Natural killer cell (primary cell): ENCODE results near the gene RFPL4A. TPM values are rescaled to one million over a fixed set of nuclear protein-coding genes. Genes with fewer than 3 reads are reported as not detected.

ENCODE experiments used
- ATAC-seq, 3 donors: fragments of 150-1000 bp in 2 of 3; fragments of 200-7000 bp in 1 of 3; cut with Tn5 transposase; 1 replicate in 1 of 3; 2 replicates in 2 of 3; pipeline ENCODE4 v1.10.0; 2021; ENCODE audit warnings: mild to moderate bottlenecking in 2 of 3, moderate library complexity in 2 of 3
- DNase-seq, 2 donors: peaks; one replicate each; pipeline versions ENCODE4 v3.0.0 to v3.0.0-alpha.2; 2013 to 2021; ENCODE audit warnings: mixed read lengths in 1 of 2
- H3K27ac ChIP-seq: one replicate; pipeline ENCODE4 v1.5.1; 2013; ENCODE audit warnings: mild to moderate bottlenecking, low read length
- H3K27me3 ChIP-seq: one replicate; pipeline ENCODE4 v1.6.1; 2013; ENCODE audit warnings: low read length; ENCODE audit not compliant: control insufficient read depth, insufficient read depth
- H3K36me3 ChIP-seq: one replicate; pipeline ENCODE4 v1.6.1; 2013; ENCODE audit warnings: low read length; ENCODE audit not compliant: control insufficient read depth, insufficient read depth
- H3K4me1 ChIP-seq: one replicate; pipeline ENCODE4 v1.6.1; 2013; ENCODE audit warnings: low read length; ENCODE audit not compliant: control insufficient read depth, insufficient read depth
- H3K4me3 ChIP-seq: one replicate; pipeline ENCODE4 v1.5.1; 2013; ENCODE audit warnings: low read length
- H3K9me3 ChIP-seq: one replicate; pipeline ENCODE4 v1.6.1; 2013; ENCODE audit warnings: low read length; ENCODE audit not compliant: control insufficient read depth, insufficient read depth
- H3K27ac Mint-ChIP-seq, 2 donors: one replicate each; pipeline ENCODE4 v1.8.0; 2022; ENCODE audit warnings: mild to moderate bottlenecking in 2 of 2, mixed read lengths in 2 of 2, moderate library complexity in 1 of 2
- H3K27me3 Mint-ChIP-seq, 2 donors: one replicate each; pipeline ENCODE4 v1.8.0; 2022; ENCODE audit warnings: low read depth in 2 of 2, mixed read lengths in 2 of 2
- H3K36me3 Mint-ChIP-seq: one replicate; pipeline ENCODE4 v1.8.0; 2022; ENCODE audit warnings: mixed read lengths
- H3K4me1 Mint-ChIP-seq, 2 donors: one replicate each; pipeline ENCODE4 v1.8.0; 2022; ENCODE audit warnings: mixed read lengths in 2 of 2
- H3K4me3 Mint-ChIP-seq: one replicate; pipeline ENCODE4 v1.8.0; 2022; ENCODE audit warnings: mild to moderate bottlenecking, moderate library complexity, mixed read lengths
- H3K9me3 Mint-ChIP-seq, 2 donors: one replicate each; pipeline ENCODE4 v1.8.0; 2022; ENCODE audit warnings: mixed read lengths in 2 of 2
- CTCF ChIP-seq: fragments of 200-600 bp; IDR thresholded peaks from one replicate; pipeline ENCODE4 v1.8.0; 2022; ENCODE audit warnings: antibody characterized with exemption
- WGBS: methylation state at CpG from one replicate; pipeline ENCODE4 v1.1.7; 2013; ENCODE audit warnings: missing lambda C conversion rate; ENCODE audit not compliant: insufficient coverage; 5-methylcytosine and 5-hydroxymethylcytosine counted together
- intact Hi-C: fragments of 100-400 bp; cut with micrococcal nuclease; formaldehyde crosslinking; loops from one replicate; pipeline ENCODE4 v1.14.2; 2022
- total RNA-seq, 4 donors: library from RNA; stranded (reverse); fragments of 120-200 nt in 1 of 4; gene quantifications; one replicate each; pipeline versions ENCODE4 v1.2.3 to v1.2.4, GENCODE V29; 2013 to 2022

The RFPL4A gene
- total RNA-seq, 3 donors from 2014 or later (not counting 1 experiment from before 2014, with no cell fraction given), result not detected

GRCh38 chr19:55811340-55811739 lies 52.4 kb downstream of the RFPL4A start:
- Histone ChIP-seq H3K4me3 (no peak overlapping the region), H3K36me3 (no peaks in the 10 kb centered on the region), H3K9me3 (no peaks in the 10 kb centered on the region), H3K27ac (no peak overlapping the region), H3K4me1 (no peaks in the 10 kb centered on the region), H3K27me3 (no peaks in the 10 kb centered on the region)
- Mint-ChIP-seq H3K9me3 (peaks cover under 1 to 4% of the 10 kb centered on the region in 2 donors), H3K36me3 (no peaks in the 10 kb centered on the region), H3K4me3 (no peak overlapping the region), H3K4me1 (peaks cover 0 to 5% of the 10 kb centered on the region in 2 donors), H3K27me3 (peaks cover 0 to 16% of the 10 kb centered on the region in 2 donors), H3K27ac (no peak overlapping the region)
- no peak for DNase-seq
- intact Hi-C loops, result no loop called here
- no peak for ATAC-seq
- TF ChIP-seq CTCF, result no peak
- WGBS, result 71% methylated on average over 1 of the region's 3 CpGs

GRCh38 chr19:55812449-55812848 lies 53.6 kb downstream of the RFPL4A start:
- intact Hi-C loops, result no loop called here
- ATAC-seq, result no peak
- Histone ChIP-seq H3K36me3 (no peaks in the 10 kb centered on the region), H3K27ac (no peak overlapping the region), H3K4me1 (no peaks in the 10 kb centered on the region), H3K27me3 (no peaks in the 10 kb centered on the region), H3K4me3 (no peak overlapping the region), H3K9me3 (no peaks in the 10 kb centered on the region)
- WGBS, result 61% methylated on average over 7 of the region's 7 CpGs
- H3K4me3 Mint-ChIP-seq, result no peak overlapping the region
- no peaks in the 10 kb centered on the region for H3K36me3 Mint-ChIP-seq
- H3K27me3 Mint-ChIP-seq, result peaks cover 0 to 12% of the 10 kb centered on the region in 2 donors
- no peaks in the 10 kb centered on the region for H3K9me3 Mint-ChIP-seq
- no peak for DNase-seq
- TF ChIP-seq CTCF, result no peak
- peaks cover 0 to 5% of the 10 kb centered on the region in 2 donors for H3K4me1 Mint-ChIP-seq
- H3K27ac Mint-ChIP-seq, result no peak overlapping the region

Other genes with a start within 250 kb of the RFPL4A start
- not detected for gene SBK2, start 222.0 kb upstream of the RFPL4A start, total RNA-seq
- not detected for gene SBK3, start 213.6 kb upstream of the RFPL4A start, total RNA-seq
- 10 to 100 TPM in 1 of 3 donors, 1 to 10 TPM in 2; 8.3 to 11.2 (median 9.5) TPM for gene ZNF579, start 178.2 kb upstream of the RFPL4A start, total RNA-seq
- gene FIZ1, start 159.6 kb upstream of the RFPL4A start, total RNA-seq, result 10 to 100 TPM in 2 of 3 donors, 1 to 10 TPM in 1; 8.5 to 18.2 (median 10.3) TPM
- 10 to 100 TPM in 2 of 3 donors, 1 to 10 TPM in 1; 9.2 to 12.6 (median 12.5) TPM for gene ZNF524, start 158.8 kb upstream of the RFPL4A start, total RNA-seq
- gene ZNF865, start 153.4 kb upstream of the RFPL4A start, total RNA-seq, result 10 to 100 TPM; 18.5 to 22.1 (median 20.9) TPM
- 1 to 10 TPM; 6.4 to 7.9 (median 7.1) TPM for gene ZNF784, start 134.5 kb upstream of the RFPL4A start, total RNA-seq
- 10 to 100 TPM; 38.0 to 46.0 (median 40.0) TPM for gene ZNF580, start 118.1 kb upstream of the RFPL4A start, total RNA-seq
- 10 to 100 TPM; 15.4 to 21.9 (median 19.0) TPM for gene ZNF581, start 115.4 kb upstream of the RFPL4A start, total RNA-seq
- gene CCDC106, start 110.9 kb upstream of the RFPL4A start, total RNA-seq, result 1 to 10 TPM; 2.0 to 3.2 (median 3.2) TPM
- 100 to 1,000 TPM; 304 to 322 (median 321) TPM for gene U2AF2, start 104.1 kb upstream of the RFPL4A start, total RNA-seq
- gene EPN1, start 83.9 kb upstream of the RFPL4A start, total RNA-seq, result 10 to 100 TPM; 47.6 to 56.4 (median 51.8) TPM
- not detected for gene NLRP9, start 20.7 kb upstream of the RFPL4A start, total RNA-seq
- gene RFPL4AL1, start 10.0 kb downstream of the RFPL4A start, total RNA-seq, result not detected
- not detected for gene NLRP11, start 72.9 kb downstream of the RFPL4A start, total RNA-seq
- gene NLRP4, start 77.4 kb downstream of the RFPL4A start, total RNA-seq, result not detected
- not detected for gene NLRP13, start 173.2 kb downstream of the RFPL4A start, total RNA-seq
- gene NLRP8, start 188.7 kb downstream of the RFPL4A start, total RNA-seq, result not detected
- gene NLRP5, start 227.7 kb downstream of the RFPL4A start, total RNA-seq, result not detected